Fibroblast of skin of left quadriceps (primary cell): ENCODE measurements around the gene BTBD3.

Source experiments
- DNase-seq, 2 experiments: peaks; one replicate each; pipeline ENCODE4 v3.0.0-alpha.2; 2013; ENCODE audit warnings: low read depth in 2 of 2

Gene BTBD3

GRCh38 chr20:11966186-11966585 is 48.5 kb downstream of the BTBD3 start:
- DNase-seq, result peak in 1 of 2 experiments; percentile 3

GRCh38 chr20:11970243-11970836 is 52.6 kb downstream of the BTBD3 start:
- DNase-seq, result no peak

GRCh38 chr20:11972478-11972877 is 54.8 kb downstream of the BTBD3 start:
- no peak for DNase-seq
